B cell (primary cell): ENCODE data around the gene KNTC1. TPM values are rescaled to one million over a fixed set of nuclear protein-coding genes. Genes with fewer than 3 reads are reported as not detected.

Source experiments
- ATAC-seq: fragments of 200-7000 bp; cut with Tn5 transposase; one replicate; pipeline ENCODE4 v1.10.0; 2021; ENCODE audit warnings: low read depth, mild to moderate bottlenecking, moderate number of reproducible peaks, moderate library complexity
- CTCF ChIA-PET: fragments of 350-600 bp; sonication (Branson Sonifier 250); formaldehyde crosslinking; loops from one replicate; lab custom pipeline; 2021; ENCODE audit warnings: antibody characterized with exemption, inconsistent platforms; lab: Charles Lee
- POLR2A ChIA-PET: fragments of 350-600 bp; sonication (Branson Sonifier 250); formaldehyde crosslinking; loops from one replicate; lab custom pipeline; 2021; ENCODE audit warnings: antibody characterized with exemption; lab: Charles Lee
- DNase-seq: peaks from one replicate; pipeline ENCODE4 v3.0.0; 2013
- H2AFZ ChIP-seq: 2 replicates; pipeline ENCODE4 v1.6.1; 2012; ENCODE audit warnings: mild to moderate bottlenecking, low read depth, low read length; ENCODE audit not compliant: insufficient read depth, poor library complexity, severe bottlenecking
- H3K27ac ChIP-seq, 2 donors: 1 replicate in 1 of 2; 2 replicates in 1 of 2; pipeline ENCODE4 v1.5.1; 2012 to 2013; ENCODE audit warnings: low read length in 2 of 2, mild to moderate bottlenecking in 2 of 2, moderate library complexity in 1 of 2
- H3K27me3 ChIP-seq, 4 experiments: fragments of 200-600 bp in 1 of 4; sonication (generic) in 1 of 4; replicated peaks in 1 of 4; 1 replicate in 2 of 4; 2 replicates in 2 of 4; pipeline versions ENCODE4 v1.6.1 to v1.7.0; 2013 to 2016; ENCODE audit warnings: low read length in 3 of 4, mild to moderate bottlenecking in 2 of 4, mixed read lengths in 1 of 4, moderate library complexity in 1 of 4; ENCODE audit not compliant: insufficient read depth in 4 of 4, control insufficient read depth in 3 of 4; ENCODE audit errors: control extremely low read depth in 1 of 4
- H3K36me3 ChIP-seq, 2 experiments: replicated peaks in 1 of 2; 1 replicate in 1 of 2; 2 replicates in 1 of 2; pipeline versions ENCODE4 v1.6.1 to v1.7.1; 2013; ENCODE audit warnings: low read length in 1 of 2; ENCODE audit not compliant: insufficient read depth in 2 of 2, control insufficient read depth in 1 of 2; ENCODE audit errors: control extremely low read depth in 1 of 2, extremely low read depth in 1 of 2
- H3K4me1 ChIP-seq, 2 donors: fragments of 200-600 bp in 1 of 2; sonication (generic) in 1 of 2; 1 replicate in 1 of 2; 2 replicates in 1 of 2; pipeline versions ENCODE4 v1.5.1 to v1.6.1; 2013 to 2017; ENCODE audit warnings: low read length in 2 of 2; ENCODE audit not compliant: control insufficient read depth in 2 of 2, insufficient read depth in 2 of 2
- H3K4me2 ChIP-seq: replicated peaks from 2 replicates; pipeline ENCODE3; 2012; ENCODE audit warnings: mild to moderate bottlenecking, low read depth, low read length; ENCODE audit not compliant: poor library complexity, severe bottlenecking
- H3K4me3 ChIP-seq, 5 experiments: fragments of 200-600 bp in 1 of 5; sonication (generic) in 1 of 5; 1 replicate in 3 of 5; 2 replicates in 2 of 5; pipeline versions ENCODE4 v1.5.1 to v1.7.0; 2011 to 2016; ENCODE audit warnings: low read length in 4 of 5, mild to moderate bottlenecking in 4 of 5, low read depth in 2 of 5, control low read depth in 1 of 5, moderate library complexity in 1 of 5; ENCODE audit not compliant: insufficient read depth in 1 of 5; ENCODE audit errors: control extremely low read depth in 1 of 5, extremely low read depth in 1 of 5
- H3K79me2 ChIP-seq: fragments of 200-600 bp; sonication (generic); one replicate; pipeline ENCODE4 v1.6.0; 2016; ENCODE audit warnings: low read length; ENCODE audit not compliant: control insufficient read depth, insufficient read depth
- H3K9ac ChIP-seq: fragments of 200-600 bp; sonication (generic); 2 replicates; pipeline ENCODE4 v1.6.1; 2017; ENCODE audit warnings: mild to moderate bottlenecking, low read length, moderate library complexity
- H3K9me3 ChIP-seq, 3 donors: one replicate each; pipeline versions ENCODE4 v1.6.1 to v1.7.1; 2013; ENCODE audit warnings: low read length in 2 of 3; ENCODE audit not compliant: control insufficient read depth in 2 of 3, insufficient read depth in 1 of 3; ENCODE audit errors: control extremely low read depth in 1 of 3
- H4K20me1 ChIP-seq: 2 replicates; pipeline ENCODE4 v1.6.0; 2012; ENCODE audit warnings: mild to moderate bottlenecking, low read length; ENCODE audit not compliant: insufficient read depth, control insufficient read depth, poor library complexity, severe bottlenecking
- H3K27ac Mint-ChIP-seq: one replicate; pipeline ENCODE4 v1.8.0; 2021; ENCODE audit warnings: mixed read lengths
- H3K27me3 Mint-ChIP-seq: one replicate; pipeline ENCODE4 v1.8.0; 2021; ENCODE audit warnings: mixed read lengths
- H3K4me1 Mint-ChIP-seq: one replicate; pipeline ENCODE4 v1.8.0; 2021; ENCODE audit warnings: mixed read lengths
- H3K4me3 Mint-ChIP-seq: one replicate; pipeline ENCODE4 v1.8.0; 2021; ENCODE audit warnings: mixed read lengths
- H3K9me3 Mint-ChIP-seq: one replicate; pipeline ENCODE4 v1.8.0; 2022; ENCODE audit warnings: mixed read lengths; ENCODE audit not compliant: insufficient read depth
- CTCF ChIP-seq: fragments of 200-600 bp; IDR thresholded peaks from one replicate; pipeline ENCODE4 v1.8.0; 2022; ENCODE audit warnings: antibody characterized with exemption, mild to moderate bottlenecking
- EZH2 ChIP-seq: IDR thresholded peaks from 2 replicates; pipeline ENCODE4 v1.6.1; 2012; ENCODE audit warnings: borderline replicate concordance, low read depth, mild to moderate bottlenecking, moderate library complexity, low read length; ENCODE audit not compliant: insufficient read depth, poor library complexity, severe bottlenecking
- WGBS: methylation state at CpG from one replicate; pipeline ENCODE4 v1.1.5; 2013; ENCODE audit warnings: missing lambda C conversion rate; ENCODE audit not compliant: insufficient coverage; 5-methylcytosine and 5-hydroxymethylcytosine counted together
- intact Hi-C: fragments of 100-400 bp; cut with micrococcal nuclease; formaldehyde crosslinking; loops from one replicate; pipeline ENCODE4 v1.10.0; 2022
- polyA plus RNA-seq: library from polyadenylated mRNA; depleted of rRNA; stranded (reverse); fragments of >200 nt; gene quantifications from 2 replicates; pipeline ENCODE4 v1.2.3, GENCODE V29; 2012
- total RNA-seq, 2 donors: library from RNA; stranded (reverse); fragments of 120-200 nt in 1 of 2; gene quantifications; 1 replicate in 1 of 2; 2 replicates in 1 of 2; pipeline versions ENCODE4 v1.2.3 to v1.2.4, GENCODE V29; 2013 to 2022

Gene KNTC1
- total and polyA plus RNA-seq, 2 donors (not counting 1 experiment from before 2014, with no cell fraction given), result 27.1 to 52.4 TPM

- H3K4me3 ChIP-seq, result no peak overlapping the region
- TF ChIP-seq CTCF, result no peak
- TF ChIP-seq EZH2, result no peak
- ChIA-PET CTCF (interaction anchor here (0.6 to 5.8 kb wide), 2 partner anchors 117 to 683 kb away, joined by 3 to 48 read pairs; partner anchors contain the start of gene DENR), POLR2A (no interaction called here)
- 83% methylated on average over 4 of the region's 5 CpGs for WGBS
- H3K4me1 ChIP-seq, result peaks cover 0 to 7% of the 10 kb centered on the region in 2 donors
- no peaks in the 10 kb centered on the region for H4K20me1 ChIP-seq
- H3K36me3 ChIP-seq, result peaks cover 0 to 6% of the 10 kb centered on the region in 2 experiments
- H3K4me1 Mint-ChIP-seq, result peaks cover 2% of the 10 kb centered on the region
- DNase-seq (no peak), ATAC-seq (no peak)
- H3K27ac Mint-ChIP-seq, result no peak overlapping the region
- no peaks in the 10 kb centered on the region for H3K9me3 ChIP-seq
- no peaks in the 10 kb centered on the region for H3K9me3 Mint-ChIP-seq
- no peak overlapping the region for H3K9ac ChIP-seq
- no peak overlapping the region for H3K27ac ChIP-seq
- no peak overlapping the region for H3K4me3 Mint-ChIP-seq
- no peak overlapping the region for H2AFZ ChIP-seq
- intact Hi-C loops, result no loop called here
- no peaks in the 10 kb centered on the region for H3K27me3 Mint-ChIP-seq
- no peak overlapping the region for H3K4me2 ChIP-seq
- no peaks in the 10 kb centered on the region for H3K27me3 ChIP-seq
- no peaks in the 10 kb centered on the region for H3K79me2 ChIP-seq
Observed at GRCh38 chr12:122635471-122635870, 108.4 kb downstream of the KNTC1 start.

GRCh38 chr12:122643207-122643805 lies 116.3 kb downstream of the KNTC1 start:
- H3K27me3 Mint-ChIP-seq, result no peaks in the 10 kb centered on the region
- CTCF ChIA-PET, result no interaction called here

More at GRCh38 chr12:122643207-122643805, 116.3 kb downstream of the KNTC1 start:
- Histone ChIP-seq H3K4me2 (no peak overlapping the region), H4K20me1 (no peaks in the 10 kb centered on the region), H3K4me1 (peaks cover 0 to 16% of the 10 kb centered on the region in 2 donors), H3K9ac (no peak overlapping the region), H2AFZ (no peak overlapping the region), H3K27me3 (no peaks in the 10 kb centered on the region), H3K27ac (no peak overlapping the region), H3K4me3 (no peak overlapping the region), H3K36me3 (no peaks in the 10 kb centered on the region), H3K9me3 (no peaks in the 10 kb centered on the region), H3K79me2 (no peaks in the 10 kb centered on the region)
- Mint-ChIP-seq H3K9me3 (no peaks in the 10 kb centered on the region), H3K27ac (no peak overlapping the region), H3K4me3 (no peak overlapping the region), H3K4me1 (peaks cover 13% of the 10 kb centered on the region)
- ATAC-seq (no peak), DNase-seq (no peak)
- TF ChIP-seq EZH2 (no peak), CTCF (no peak)
- WGBS, result 100% methylated on average over 2 of the region's 7 CpGs
- POLR2A ChIA-PET, result no interaction called here
- intact Hi-C loops, result no loop called here
